ENCODE data around the gene APLP2. TPM values are rescaled to one million over a fixed set of nuclear protein-coding genes. Genes with fewer than 3 reads are reported as not detected.

Gene APLP2
- total RNA-seq, 2 experiments from 2014 or later: 34.6 to 40.2 TPM

GRCh38 chr11:130092661-130093060 lies 23.0 kb downstream of the APLP2 start:
- H3K9me3 Mint-ChIP-seq (ENCODE audit: low read depth): no peaks in the 10 kb centered on the region
- no peak overlapping the region for H3K27ac Mint-ChIP-seq
- H3K4me3 Mint-ChIP-seq: no peak overlapping the region
- DNase-seq (no peak), ATAC-seq (no peak)
- peaks cover 5% of the 10 kb centered on the region for H3K4me1 Mint-ChIP-seq
- intact Hi-C loops (cut with DNase I, micrococcal nuclease): no loop called here
- H3K27me3 Mint-ChIP-seq: no peaks in the 10 kb centered on the region
- CTCF ChIA-PET: no interaction called here
- H3K36me3 Mint-ChIP-seq (ENCODE audit: low read depth): no peaks in the 10 kb centered on the region
- POLR2A ChIA-PET: no interaction called here

- H3K27me3 Mint-ChIP-seq: no peaks in the 10 kb centered on the region
- H3K9me3 Mint-ChIP-seq (ENCODE audit: low read depth): no peaks in the 10 kb centered on the region
Observed at GRCh38 chr11:130094614-130095013, 24.9 kb downstream of the APLP2 start.

GRCh38 chr11:130095326-130095725 lies 25.6 kb downstream of the APLP2 start:
- H3K27ac Mint-ChIP-seq: no peak overlapping the region
- no peaks in the 10 kb centered on the region for H3K27me3 Mint-ChIP-seq
- H3K4me3 Mint-ChIP-seq: no peak overlapping the region
- no peak for ATAC-seq
- ChIA-PET POLR2A (no interaction called here), CTCF (interaction anchor here (0.5 to 0.9 kb wide), 2 partner anchors 13 to 172 kb away, joined by 3 read pairs; no protein-coding TSS in a partner anchor)
- intact Hi-C loops (cut with DNase I, micrococcal nuclease): no loop called here
- DNase-seq: no peak
- H3K9me3 Mint-ChIP-seq (ENCODE audit: low read depth): no peaks in the 10 kb centered on the region
- H3K36me3 Mint-ChIP-seq (ENCODE audit: low read depth): no peaks in the 10 kb centered on the region
- H3K4me1 Mint-ChIP-seq: peaks cover 5% of the 10 kb centered on the region

More at GRCh38 chr11:130094614-130095013, 24.9 kb downstream of the APLP2 start:
- intact Hi-C loops (cut with DNase I, micrococcal nuclease): no loop called here
- H3K4me3 Mint-ChIP-seq: no peak overlapping the region
- ChIA-PET CTCF (interaction anchor here (0.6 kb wide), 1 partner anchor 24 kb away, joined by 3 read pairs; no protein-coding TSS in a partner anchor), POLR2A (no interaction called here)
- no peak overlapping the region for H3K27ac Mint-ChIP-seq
- ATAC-seq: no peak
- H3K36me3 Mint-ChIP-seq (ENCODE audit: low read depth): no peaks in the 10 kb centered on the region
- H3K4me1 Mint-ChIP-seq: peaks cover 5% of the 10 kb centered on the region
- DNase-seq: no peak

- intact Hi-C loops (cut with DNase I, micrococcal nuclease): no loop called here
- Mint-ChIP-seq H3K36me3 (ENCODE audit: low read depth) (no peaks in the 10 kb centered on the region), H3K27ac (no peak overlapping the region), H3K4me3 (no peak overlapping the region), H3K4me1 (peaks cover 5% of the 10 kb centered on the region), H3K27me3 (no peaks in the 10 kb centered on the region), H3K9me3 (ENCODE audit: low read depth) (no peaks in the 10 kb centered on the region)
- CTCF ChIA-PET: interaction anchor here (0.5 to 0.9 kb wide), 2 partner anchors 13 to 173 kb away, joined by 3 read pairs; no protein-coding TSS in a partner anchor
- DNase-seq (no peak), ATAC-seq (no peak)
- POLR2A ChIA-PET: no interaction called here
Observed at GRCh38 chr11:130096042-130096441, 26.3 kb downstream of the APLP2 start.

GRCh38 chr11:130096823-130097222 lies 27.1 kb downstream of the APLP2 start:
- no peak overlapping the region for H3K4me3 Mint-ChIP-seq
- no peaks in the 10 kb centered on the region for H3K9me3 Mint-ChIP-seq (ENCODE audit: low read depth)
- intact Hi-C loops (cut with DNase I, micrococcal nuclease): no loop called here
- POLR2A ChIA-PET: no interaction called here
- H3K27ac Mint-ChIP-seq: no peak overlapping the region
- DNase-seq (no peak), ATAC-seq (no peak)
- peaks cover 5% of the 10 kb centered on the region for H3K4me1 Mint-ChIP-seq
- CTCF ChIA-PET: no interaction called here
- H3K36me3 Mint-ChIP-seq (ENCODE audit: low read depth): no peaks in the 10 kb centered on the region
- H3K27me3 Mint-ChIP-seq: no peaks in the 10 kb centered on the region

- no peaks in the 10 kb centered on the region for H3K36me3 Mint-ChIP-seq (ENCODE audit: low read depth)
- DNase-seq (no peak), ATAC-seq (no peak)
- H3K9me3 Mint-ChIP-seq (ENCODE audit: low read depth): no peaks in the 10 kb centered on the region
- intact Hi-C loops (cut with DNase I, micrococcal nuclease): no loop called here
- no peak overlapping the region for H3K4me3 Mint-ChIP-seq
- H3K27ac Mint-ChIP-seq: no peak overlapping the region
- CTCF ChIA-PET: no interaction called here
- H3K27me3 Mint-ChIP-seq: no peaks in the 10 kb centered on the region
- H3K4me1 Mint-ChIP-seq: peaks cover 5% of the 10 kb centered on the region
- POLR2A ChIA-PET: no interaction called here
Observed at GRCh38 chr11:130097285-130097684, 27.6 kb downstream of the APLP2 start.

- intact Hi-C loops (cut with DNase I, micrococcal nuclease): no loop called here
- H3K9me3 Mint-ChIP-seq (ENCODE audit: low read depth): no peaks in the 10 kb centered on the region
- ATAC-seq (no peak), DNase-seq (no peak)
- ChIA-PET CTCF (no interaction called here), POLR2A (no interaction called here)
- no peak overlapping the region for H3K4me3 Mint-ChIP-seq
- peaks cover 5% of the 10 kb centered on the region for H3K4me1 Mint-ChIP-seq
- no peaks in the 10 kb centered on the region for H3K36me3 Mint-ChIP-seq (ENCODE audit: low read depth)
- no peak overlapping the region for H3K27ac Mint-ChIP-seq
- H3K27me3 Mint-ChIP-seq: no peaks in the 10 kb centered on the region
Observed at GRCh38 chr11:130099356-130099755, 29.7 kb downstream of the APLP2 start.

- no peak overlapping the region for H3K4me3 Mint-ChIP-seq
Observed at GRCh38 chr11:130100381-130101095, 30.8 kb downstream of the APLP2 start.

GRCh38 chr11:130101661-130102060 lies 32.0 kb downstream of the APLP2 start:
- Mint-ChIP-seq H3K27me3 (no peaks in the 10 kb centered on the region), H3K27ac (no peak overlapping the region), H3K36me3 (ENCODE audit: low read depth) (no peaks in the 10 kb centered on the region), H3K4me1 (no peaks in the 10 kb centered on the region), H3K4me3 (no peak overlapping the region), H3K9me3 (ENCODE audit: low read depth) (no peaks in the 10 kb centered on the region)
- POLR2A ChIA-PET: no interaction called here
- CTCF ChIA-PET: interaction anchor here (1.1 kb wide), 1 partner anchor 29 kb away, joined by 3 read pairs; no protein-coding TSS in a partner anchor
- intact Hi-C loops (cut with DNase I, micrococcal nuclease): no loop called here
- no peak for DNase-seq
- ATAC-seq: no peak

More at GRCh38 chr11:130100381-130101095, 30.8 kb downstream of the APLP2 start:
- H3K4me1 Mint-ChIP-seq: no peaks in the 10 kb centered on the region
- H3K36me3 Mint-ChIP-seq (ENCODE audit: low read depth): no peaks in the 10 kb centered on the region
- no peaks in the 10 kb centered on the region for H3K27me3 Mint-ChIP-seq
- no peaks in the 10 kb centered on the region for H3K9me3 Mint-ChIP-seq (ENCODE audit: low read depth)
- ChIA-PET POLR2A (no interaction called here), CTCF (no interaction called here)
- ATAC-seq (no peak), DNase-seq (no peak)
- no peak overlapping the region for H3K27ac Mint-ChIP-seq
- intact Hi-C loops (cut with DNase I, micrococcal nuclease): no loop called here

GRCh38 chr11:130102301-130103249 lies 32.9 kb downstream of the APLP2 start:
- no peaks in the 10 kb centered on the region for H3K27me3 Mint-ChIP-seq
- intact Hi-C loops (cut with DNase I, micrococcal nuclease): no loop called here
- no peaks in the 10 kb centered on the region for H3K4me1 Mint-ChIP-seq
- ATAC-seq (no peak), DNase-seq (no peak)
- H3K36me3 Mint-ChIP-seq (ENCODE audit: low read depth): peaks cover 4% of the 10 kb centered on the region
- CTCF ChIA-PET: interaction anchor here (1.1 kb wide), 1 partner anchor 28 kb away, joined by 3 read pairs; no protein-coding TSS in a partner anchor
- POLR2A ChIA-PET: no interaction called here
- no peak overlapping the region for H3K27ac Mint-ChIP-seq
- no peak overlapping the region for H3K4me3 Mint-ChIP-seq
- H3K9me3 Mint-ChIP-seq (ENCODE audit: low read depth): no peaks in the 10 kb centered on the region

- H3K9me3 Mint-ChIP-seq (ENCODE audit: low read depth): no peaks in the 10 kb centered on the region
- H3K27ac Mint-ChIP-seq: no peak overlapping the region
- H3K36me3 Mint-ChIP-seq (ENCODE audit: low read depth): peaks cover 6% of the 10 kb centered on the region
- no peaks in the 10 kb centered on the region for H3K27me3 Mint-ChIP-seq
- intact Hi-C loops (cut with DNase I, micrococcal nuclease): no loop called here
- no peak overlapping the region for H3K4me3 Mint-ChIP-seq
- POLR2A ChIA-PET: no interaction called here
- DNase-seq (no peak), ATAC-seq (no peak)
- CTCF ChIA-PET: no interaction called here
- no peaks in the 10 kb centered on the region for H3K4me1 Mint-ChIP-seq
Observed at GRCh38 chr11:130103296-130103814, 33.7 kb downstream of the APLP2 start.

Measured in activated CD4-positive, alpha-beta T cell treated with anti-CD3 and anti-CD28 coated beads for 36 hours (primary cell).